T47D (cell line): ENCODE results near the gene DTWD2.
A peak's percentile ranks its signal among the peaks of the same experiment; 100 is the strongest.
"Not testable (repeated sequence)": the region's sequence is repeated elsewhere in the genome, so short reads cannot be mapped to it uniquely, and the experiment has no call there.

ENCODE experiments used
- DNase-seq, 2 experiments: peaks; one replicate each; pipeline versions ENCODE4 v3.0.0 to v3.0.0-alpha.2; 2011 to 2012; ENCODE audit warnings: low read depth in 1 of 2, low spot score in 1 of 2
- JUND ChIP-seq: IDR thresholded peaks from 2 replicates; pipeline ENCODE4 v1.6.1; 2012; ENCODE audit warnings: low read depth
- in situ Hi-C: cut with HindIII; loops from 2 replicates; pipeline ENCODE4 v1.10.0; 2016; ENCODE audit warnings: low sequenced_read_pairs, low pct_unique_long_range_greater_than_20kb

Gene DTWD2

GRCh38 chr5:118960557-118960956 lies 27.8 kb downstream of the DTWD2 start:
- TF ChIP-seq JUND, result no peak
- no peak for DNase-seq
- in situ Hi-C loops, result no loop called here

GRCh38 chr5:118956727-118957126 lies 31.6 kb downstream of the DTWD2 start:
- in situ Hi-C loops, result no loop called here
- TF ChIP-seq JUND, result no peak
- peak in 1 of 2 experiments; percentile 50 for DNase-seq

GRCh38 chr5:118953652-118954005 lies 34.7 kb downstream of the DTWD2 start:
- no peak for DNase-seq
- in situ Hi-C loops, result no loop called here
- no peak for TF ChIP-seq JUND

- TF ChIP-seq JUND, result no peak
- no peak for DNase-seq
- in situ Hi-C loops, result no loop called here
Measured at GRCh38 chr5:118952992-118953651, 35.2 kb downstream of the DTWD2 start.

- in situ Hi-C loops, DNase-seq: not testable (repeated sequence)
Measured at GRCh38 chr5:118952306-118952705, 36.0 kb downstream of the DTWD2 start.

DNA sequence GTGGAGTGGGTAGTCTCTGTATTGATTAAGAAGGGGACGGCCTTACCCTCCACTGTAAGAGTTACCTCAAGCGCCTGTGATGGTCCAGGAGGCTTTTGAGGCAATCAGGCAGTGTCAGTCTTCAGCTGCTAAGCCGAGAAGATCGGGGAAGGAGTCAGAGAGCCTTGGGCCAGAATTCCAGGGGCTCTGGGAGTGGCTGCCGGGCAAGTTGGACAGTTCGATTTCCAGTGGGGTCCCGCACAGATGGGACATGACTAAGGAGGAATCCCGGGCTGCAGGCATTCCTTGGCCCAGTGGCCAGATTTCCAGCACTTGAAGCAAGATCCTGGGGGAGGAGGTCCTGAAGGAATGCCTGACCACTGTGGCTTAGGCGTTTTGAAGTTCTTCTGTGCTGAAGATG lies 38.0 kb downstream of the DTWD2 start:
- in situ Hi-C loops, DNase-seq: not testable (repeated sequence)

DNA sequence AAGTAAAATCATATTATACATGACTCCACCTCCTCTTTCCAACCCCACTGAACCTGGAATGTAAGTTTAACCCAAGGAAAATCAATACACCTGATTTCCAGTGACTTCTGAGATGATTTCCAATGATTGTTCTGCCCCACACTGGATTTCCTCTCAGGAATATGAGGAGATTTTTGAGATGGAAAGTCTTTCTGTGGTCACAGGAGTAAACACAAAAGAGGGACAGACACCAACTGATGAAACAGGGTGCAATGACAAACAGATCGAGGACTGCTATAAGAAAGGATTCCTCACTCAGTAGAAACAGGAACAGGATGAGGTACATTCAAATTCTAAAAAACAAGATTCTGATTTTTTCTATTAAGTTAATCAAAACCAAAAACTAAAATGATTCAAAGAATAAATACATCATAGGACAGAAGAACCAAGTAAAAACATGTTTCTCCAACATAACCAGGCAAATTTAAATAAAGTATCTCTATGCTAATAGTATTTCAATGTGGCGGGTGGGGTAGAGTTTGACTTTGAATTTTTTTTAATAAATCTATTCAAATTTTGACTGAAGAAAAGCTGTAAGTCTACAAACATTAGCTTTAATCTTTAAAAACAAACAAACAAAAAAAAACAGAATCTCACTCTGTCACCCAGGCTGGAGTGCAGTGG lies 42.1 kb downstream of the DTWD2 start:
- no peak for TF ChIP-seq JUND
- in situ Hi-C loops, result no loop called here
- peak in 1 of 2 experiments; percentile 32 for DNase-seq

DNA sequence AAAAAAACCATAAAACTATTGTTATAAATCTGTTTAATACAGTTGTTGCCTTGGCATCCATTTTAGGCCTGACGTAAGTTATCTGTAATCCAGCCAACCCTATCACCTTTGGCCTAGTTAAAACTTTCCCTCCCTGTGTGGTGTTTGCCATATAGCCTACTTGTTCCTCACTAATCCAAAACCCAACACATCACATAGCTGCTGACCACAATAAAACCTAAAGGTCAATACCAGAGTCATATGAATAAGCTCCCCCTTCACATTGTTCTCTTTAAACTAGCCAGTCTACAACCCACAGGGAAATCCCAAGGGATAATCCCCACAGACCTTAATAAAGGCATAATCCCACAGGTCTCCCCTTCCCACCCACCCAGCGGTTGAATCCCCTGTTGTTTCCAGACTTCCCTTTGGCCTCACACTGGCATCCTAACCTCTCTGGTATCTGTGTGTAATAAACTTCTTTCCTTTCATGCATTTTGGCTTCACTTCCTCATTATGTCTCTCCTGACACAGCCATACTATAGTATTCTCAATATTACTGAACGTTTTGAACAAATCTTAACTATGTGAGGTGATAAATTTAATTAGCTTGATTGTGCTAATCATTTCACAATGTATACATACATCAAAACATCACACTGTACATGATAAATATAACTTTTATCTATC lies 50.8 kb downstream of the DTWD2 start:
- in situ Hi-C loops, result no loop called here
- no peak for TF ChIP-seq JUND
- DNase-seq, result no peak

- in situ Hi-C loops, result no loop called here
- TF ChIP-seq JUND, result no peak
- no peak for DNase-seq
Measured at GRCh38 chr5:118933703-118934102, 54.6 kb downstream of the DTWD2 start.

- DNase-seq, result no peak
- in situ Hi-C loops, result no loop called here
- TF ChIP-seq JUND, result no peak
Measured at GRCh38 chr5:118931564-118931963, 56.8 kb downstream of the DTWD2 start.

DNA sequence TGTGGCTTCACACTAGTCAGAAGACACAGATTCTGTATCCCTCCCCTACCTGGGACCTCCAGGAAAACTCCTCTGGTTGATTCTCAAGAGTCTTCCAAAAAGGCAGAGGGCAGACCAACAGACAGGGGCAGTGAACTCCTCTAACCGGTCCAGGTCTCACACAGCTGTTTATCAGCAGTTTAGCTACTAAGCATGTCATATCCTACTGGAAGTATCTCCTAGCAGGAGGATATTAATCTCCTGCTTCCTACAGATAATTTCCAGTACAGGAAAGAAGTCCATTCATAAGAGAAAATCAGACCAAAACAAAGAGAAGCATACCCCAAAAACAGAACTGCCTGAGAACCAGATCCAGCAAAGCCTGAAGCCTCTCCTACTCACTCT lies 64.3 kb downstream of the DTWD2 start:
- in situ Hi-C loops, result no loop called here
- no peak for TF ChIP-seq JUND
- DNase-seq, result no peak

DNA sequence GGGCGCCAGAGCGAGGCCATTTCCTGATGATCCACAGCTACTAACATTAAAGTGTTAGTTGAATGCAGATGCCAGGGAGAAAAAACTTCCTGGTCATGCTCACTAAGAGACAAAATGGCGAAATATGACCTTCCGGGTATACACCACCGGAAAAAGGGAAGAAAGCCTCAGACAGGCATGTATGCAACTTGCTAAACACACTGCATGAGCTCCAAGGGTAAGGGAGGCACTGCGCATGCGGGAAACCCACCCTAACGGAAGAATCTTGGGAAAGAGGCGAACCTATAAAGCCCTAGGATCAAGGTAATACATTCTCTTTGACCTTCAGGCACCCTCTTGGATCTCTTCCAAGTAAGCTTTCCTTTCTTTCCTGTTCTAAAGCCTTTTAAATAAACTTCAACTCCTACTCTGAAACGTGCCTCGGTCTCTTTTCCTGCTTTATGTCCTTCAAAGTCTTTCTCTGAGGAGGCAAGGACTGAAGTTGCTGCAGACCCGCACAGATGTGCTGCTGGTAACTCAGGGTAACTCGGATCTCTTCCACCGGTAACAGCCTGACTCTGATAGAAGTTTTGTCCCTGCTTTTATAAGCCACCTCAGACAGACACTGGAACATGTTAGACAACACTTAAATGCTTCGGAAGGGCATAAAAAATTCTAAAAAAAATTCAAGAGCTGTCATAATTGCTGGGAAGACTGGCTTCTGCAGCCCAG lies 64.9 kb downstream of the DTWD2 start:
- no peak for TF ChIP-seq JUND
- in situ Hi-C loops, result no loop called here
- no peak for DNase-seq

GRCh38 chr5:118921866-118922265 lies 66.5 kb downstream of the DTWD2 start:
- no peak for DNase-seq
- in situ Hi-C loops, result no loop called here
- no peak for TF ChIP-seq JUND
